ENCODE data around the gene MAML2. TPM values are rescaled to one million over a fixed set of nuclear protein-coding genes. Genes with fewer than 3 reads are reported as not detected.

The MAML2 gene
- total and polyA plus RNA-seq, 2 of the 8 experiments (the other 6 are each of a cell fraction or from before 2014, with no cell fraction given), result 3.8 to 6.6 TPM

DNA sequence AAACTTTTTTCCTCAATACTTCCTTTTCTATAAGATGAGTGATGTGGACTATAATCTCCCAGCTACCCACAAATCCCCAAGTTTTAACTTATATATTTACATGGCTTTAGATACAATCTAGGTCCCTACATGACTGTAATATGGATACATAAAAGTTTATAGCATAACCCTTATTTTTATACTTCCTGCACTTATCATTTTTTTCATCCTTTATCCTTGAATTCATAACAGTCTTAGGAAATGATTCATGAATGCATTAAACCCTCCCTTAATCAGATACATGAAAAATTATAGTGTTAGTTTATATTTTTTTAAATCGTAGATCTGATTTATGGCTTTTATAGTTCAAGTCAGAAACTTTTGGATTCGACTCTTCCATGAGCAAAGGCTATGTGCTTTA lies 195.8 kb downstream of the MAML2 start:
- ChIA-PET CTCF (ENCODE audit: partially characterized antibody) (interaction anchor here (1.1 kb wide), 1 partner anchor 8 kb away, joined by 3 read pairs; no protein-coding TSS in a partner anchor), POLR2A (ENCODE audit: partially characterized antibody) (no interaction called here)
- Histone ChIP-seq H4K5ac (ENCODE audit: insufficient read length, low read depth, low read length) (no peak overlapping the region), H3K79me2 (ENCODE audit: control insufficient read depth in 1 of 2, insufficient read depth in 2 of 2, low read length in 2 of 2) (no peaks in the 10 kb centered on the region), H3K36me3 (ENCODE audit: control insufficient read depth in 2 of 4, insufficient read depth in 4 of 4, low read length in 3 of 4) (no peaks in the 10 kb centered on the region), H3K56ac (replicated peaks; ENCODE audit: insufficient read length, low read depth, low read length) (no peak overlapping the region), H3K14ac (ENCODE audit: insufficient read length) (no peak overlapping the region), H3K27ac (ENCODE audit: low read depth, low read length) (no peak overlapping the region), H2BK5ac (ENCODE audit: low read depth, low read length) (no peak overlapping the region), H3K18ac (ENCODE audit: extremely low read depth, low read length) (no peak overlapping the region), H3K27me3 (replicated peaks in 1 of 4; ENCODE audit: control insufficient read depth in 3 of 4, extremely low read depth in 1 of 4, insufficient read depth in 3 of 4, low read length in 3 of 4) (no peaks in the 10 kb centered on the region), H2BK120ac (replicated peaks; ENCODE audit: low read depth, low read length) (no peak overlapping the region), H2BK20ac (ENCODE audit: low read length) (no peak overlapping the region), H3K23me2 (ENCODE audit: low read depth, low read length) (no peaks in the 10 kb centered on the region), H3K4ac (replicated peaks; ENCODE audit: insufficient read length, low read depth, low read length) (no peak overlapping the region), H3K9me3 (ENCODE audit: insufficient read depth in 2 of 2, low read depth in 1 of 2, low read length in 1 of 2) (no peaks in the 10 kb centered on the region), H3K9ac (replicated peaks in 1 of 4; ENCODE audit: extremely low read depth in 1 of 4, low read depth in 3 of 4, low read length in 3 of 4) (no peak overlapping the region), H3K4me3 (ENCODE audit: extremely low read depth in 1 of 4, insufficient read depth in 2 of 4, low read depth in 3 of 4, low read length in 4 of 4) (no peak overlapping the region), H4K20me1 (replicated peaks in 1 of 2; ENCODE audit: control insufficient read depth in 1 of 2, insufficient read depth in 2 of 2, low read length in 2 of 2) (no peaks in the 10 kb centered on the region), H3K4me2 (ENCODE audit: insufficient read depth in 1 of 2, low read depth in 2 of 2, low read length in 2 of 2) (no peak overlapping the region), H3K79me1 (ENCODE audit: low read depth, low read length) (no peaks in the 10 kb centered on the region), H2BK15ac (ENCODE audit: low read length) (no peak overlapping the region), H3K23ac (ENCODE audit: insufficient read length) (no peak overlapping the region), H2AK5ac (ENCODE audit: low read depth, low read length) (no peak overlapping the region), H4K8ac (ENCODE audit: extremely low read depth, insufficient read depth, low read length) (no peak overlapping the region), H2AFZ (ENCODE audit: low read length) (no peak overlapping the region), H2BK12ac (ENCODE audit: low read depth, low read length) (no peak overlapping the region), H4K91ac (replicated peaks; ENCODE audit: insufficient read length, low read length) (no peak overlapping the region), H3K4me1 (replicated peaks in 1 of 4; ENCODE audit: control insufficient read depth in 3 of 4, insufficient read depth in 4 of 4, low read length in 3 of 4) (peaks cover 0 to 6% (median 2%) of the 10 kb centered on the region in 4 experiments; a peak in 3 of 7 replicates)
- 89% methylated on average over 2 of the region's 2 CpGs; no CpG with 5 or more reads in 1 of the 2 experiments for WGBS, 2 experiments (ENCODE audit: extremely low coverage in 1 of 2, insufficient coverage in 1 of 2, insufficient read length in 1 of 2, insufficient replicate concordance in 2 of 2, low coverage in 1 of 2, low lambda C conversion rate in 2 of 2, missing lambda C conversion rate in 1 of 2)
- FAIRE-seq (no peak), DNase-seq (ENCODE audit: low read depth in 1 of 2, low spot score in 2 of 2) (no peak)
- TF ChIP-seq RAD21 (IDR thresholded peaks at IDR 0.05 in 1 of 2, conservative IDR thresholded peaks at IDR 0.05 in 1 of 2; ENCODE audit: low read depth in 2 of 2, low read length in 2 of 2) (no peak), CREB1 (IDR thresholded peaks at IDR 0.05) (no peak), BACH1 (IDR thresholded peaks at IDR 0.05; ENCODE audit: low read length) (no peak), JUND (IDR thresholded peaks at IDR 0.05; ENCODE audit: low read length) (no peak), HDAC2 (IDR thresholded peaks at IDR 0.05; ENCODE audit: borderline replicate concordance in 1 of 2, low read depth in 2 of 2, low read length in 2 of 2) (no peak), CHD1 (IDR thresholded peaks at IDR 0.05; ENCODE audit: low read depth, low read length) (no peak), SP2 (IDR thresholded peaks at IDR 0.05; ENCODE audit: low read length) (no peak), EGR1 (IDR thresholded peaks at IDR 0.05; ENCODE audit: borderline replicate concordance, low read depth, low read length) (no peak), ASH2L (IDR thresholded peaks at IDR 0.05; ENCODE audit: low read length) (no peak), CHD2 (IDR thresholded peaks at IDR 0.05; ENCODE audit: low read length) (no peak), BCL11A (IDR thresholded peaks at IDR 0.05; ENCODE audit: low read depth in 2 of 2, low read length in 2 of 2) (no peak), GABPA (IDR thresholded peaks at IDR 0.05; ENCODE audit: borderline replicate concordance, insufficient read depth, low read length) (no peak), JUN (IDR thresholded peaks at IDR 0.05; ENCODE audit: low read depth, low read length) (no peak), ZNF274 (IDR thresholded peaks at IDR 0.05; ENCODE audit: borderline replicate concordance, extremely low read depth, low read length) (no peak), CBX5 (IDR thresholded peaks at IDR 0.05; ENCODE audit: low read depth, low read length) (no peak), EZH2 (IDR thresholded peaks at IDR 0.05; ENCODE audit: low read depth, low read length, severe bottlenecking) (no peak)
